Peyer's patch (tissue), 4 donors: ENCODE data around the gene SLC45A1. TPM values are rescaled to one million over a fixed set of nuclear protein-coding genes. Genes with fewer than 3 reads are reported as not detected.

Experiments used
- DNase-seq, 3 donors: peaks; one replicate each; pipeline ENCODE4 v3.0.0-alpha.2; 2017 to 2019
- H3K27ac ChIP-seq, 4 donors: fragments of 200-600 bp; sonication (generic); one replicate each; pipeline ENCODE4 v1.5.1; 2016 to 2019
- H3K27me3 ChIP-seq, 2 donors: fragments of 200-600 bp; sonication (generic); one replicate each; pipeline ENCODE4 v1.5.1; 2019
- H3K36me3 ChIP-seq, 3 donors: fragments of 200-600 bp; sonication (generic); one replicate each; pipeline ENCODE4 v1.5.1; 2016 to 2019
- H3K4me1 ChIP-seq, 4 donors: fragments of 200-600 bp; sonication (generic); one replicate each; pipeline ENCODE4 v1.5.1; 2016 to 2019
- H3K4me3 ChIP-seq, 4 donors: fragments of 200-600 bp; sonication (generic); 1 replicate in 3 of 4; 2 replicates in 1 of 4; pipeline ENCODE4 v1.5.1; 2016 to 2019; ENCODE audit warnings: mild to moderate bottlenecking in 1 of 4
- H3K9me3 ChIP-seq, 4 donors: fragments of 200-600 bp; sonication (generic); one replicate each; pipeline ENCODE4 v1.5.1; 2016 to 2019; ENCODE audit warnings: mild to moderate bottlenecking in 1 of 4
- CTCF ChIP-seq, 6 experiments: fragments of 450-650 bp in 4 of 6; fragments of 200-600 bp in 2 of 6; sonication (generic) in 1 of 6; IDR thresholded peaks; one replicate each; pipeline ENCODE4 v1.5.1; 2017 to 2019; ENCODE audit warnings: antibody characterized with exemption in 6 of 6, mild to moderate bottlenecking in 3 of 6, moderate library complexity in 1 of 6
- POLR2A ChIP-seq, 2 donors: fragments of 450-650 bp; IDR thresholded peaks; one replicate each; pipeline ENCODE4 v1.5.1; 2017; ENCODE audit warnings: antibody characterized with exemption in 2 of 2, mild to moderate bottlenecking in 2 of 2, moderate library complexity in 2 of 2
- total RNA-seq, 4 donors: library from RNA; depleted of rRNA; stranded (reverse); fragments of >200 nt; gene quantifications; one replicate each; pipeline ENCODE4 v1.1.0, GENCODE V29; 2016

The SLC45A1 gene
- total RNA-seq, 4 donors from 2014 or later, result 0.70 to 2.5 (median 1.1) TPM

DNA sequence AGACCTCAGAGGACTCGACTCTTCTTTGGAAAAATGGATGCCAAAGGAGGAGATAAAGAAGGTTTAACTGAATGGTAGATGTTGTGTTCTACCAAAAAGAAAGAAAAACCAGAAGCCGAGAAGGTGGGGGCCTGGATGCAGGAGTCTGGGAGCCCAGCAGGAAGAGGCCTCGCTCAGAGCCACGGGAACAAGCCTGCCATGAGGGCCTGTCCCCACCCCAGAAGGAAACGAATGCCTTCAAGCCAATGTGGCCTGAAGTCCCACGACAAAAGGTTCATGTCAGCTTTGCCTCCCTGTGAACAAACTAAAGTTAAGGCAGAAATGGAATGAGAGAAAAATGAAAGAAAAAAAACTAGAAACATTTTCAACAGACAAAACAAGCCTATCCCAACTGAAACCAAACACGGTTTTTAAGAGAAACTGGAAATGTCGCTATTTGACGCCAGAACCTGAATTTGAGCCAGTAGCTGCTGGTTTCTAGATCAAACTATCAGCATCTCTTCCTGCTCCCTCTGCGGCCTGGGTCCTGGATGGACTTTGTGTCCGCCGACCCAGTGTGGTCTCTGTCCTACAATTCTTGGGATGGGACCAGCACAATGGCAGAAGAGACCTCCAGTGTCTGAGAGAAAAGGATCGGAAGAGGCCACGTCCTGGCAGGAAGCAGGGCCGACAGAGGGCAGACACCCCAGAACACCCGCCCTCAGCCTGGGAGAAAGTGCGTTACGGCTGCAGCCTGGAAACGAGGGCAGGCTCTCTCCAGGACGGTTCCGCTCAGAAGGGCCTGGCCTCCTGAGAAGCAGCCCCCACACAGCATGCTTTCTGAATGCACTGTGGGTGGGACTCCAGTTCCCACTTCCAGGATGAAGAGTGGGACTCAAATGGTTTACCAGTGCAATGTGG is 35.2 kb downstream of the SLC45A1 start:
- no peak for DNase-seq
- TF ChIP-seq POLR2A (IDR thresholded peaks at IDR 0.05) (no peak), CTCF (IDR thresholded peaks at IDR 0.05) (no peak)
- H3K4me3 ChIP-seq, result no peak overlapping the region
- no peaks in the 10 kb centered on the region for H3K27me3 ChIP-seq
- H3K9me3 ChIP-seq, result no peaks in the 10 kb centered on the region
- H3K27ac ChIP-seq, result peak overlapping the region; percentile 17 to 61 (median 42)
- H3K4me1 ChIP-seq, result peaks cover 0 to 18% (median 0%) of the 10 kb centered on the region in 4 donors
- H3K36me3 ChIP-seq, result peaks cover 0 to 51% (median 0%) of the 10 kb centered on the region in 3 donors

GRCh38 chr1:8354038-8354437 is 36.1 kb downstream of the SLC45A1 start:
- Histone ChIP-seq H3K4me3 (no peak overlapping the region), H3K9me3 (no peaks in the 10 kb centered on the region), H3K27ac (peak overlapping the region in 3 of 4 donors; percentile 17 to 61 (median 43)), H3K27me3 (no peaks in the 10 kb centered on the region), H3K36me3 (peaks cover 0 to 60% (median 0%) of the 10 kb centered on the region in 3 donors), H3K4me1 (peaks cover 0 to 13% (median 0%) of the 10 kb centered on the region in 4 donors)
- DNase-seq, result no peak
- TF ChIP-seq POLR2A (IDR thresholded peaks at IDR 0.05) (no peak), CTCF (IDR thresholded peaks at IDR 0.05) (no peak)

GRCh38 chr1:8355439-8356255 is 37.7 kb downstream of the SLC45A1 start:
- no peak for DNase-seq
- Histone ChIP-seq H3K9me3 (no peaks in the 10 kb centered on the region), H3K4me1 (peaks cover 0 to 10% (median 0%) of the 10 kb centered on the region in 4 donors), H3K36me3 (peaks cover 0 to 76% (median 0%) of the 10 kb centered on the region in 3 donors), H3K27me3 (no peaks in the 10 kb centered on the region), H3K27ac (no peak overlapping the region), H3K4me3 (no peak overlapping the region)
- TF ChIP-seq CTCF (IDR thresholded peaks at IDR 0.05), result no peak
- TF ChIP-seq POLR2A (IDR thresholded peaks at IDR 0.05), result no peak

GRCh38 chr1:8356256-8357209 is 38.6 kb downstream of the SLC45A1 start:
- no peak for DNase-seq
- Histone ChIP-seq H3K27ac (no peak overlapping the region), H3K27me3 (no peaks in the 10 kb centered on the region), H3K4me3 (no peak overlapping the region), H3K36me3 (peaks cover 0 to 85% (median 0%) of the 10 kb centered on the region in 3 donors), H3K9me3 (no peaks in the 10 kb centered on the region), H3K4me1 (peaks cover 0 to 10% (median 0%) of the 10 kb centered on the region in 4 donors)
- TF ChIP-seq CTCF (IDR thresholded peaks at IDR 0.05), result no peak
